ENCODE results near the gene KRT80.

The KRT80 gene

GRCh38 chr12:52190860-52191729, 719 bp downstream of the KRT80 start:
- no peak for DNase-seq
- Mint-ChIP-seq H3K36me3 (ENCODE audit: insufficient read depth) (no peaks in the 10 kb centered on the region), H3K27me3 (peaks cover 22 to 71% of the 10 kb centered on the region in 2 donors), H3K9me3 (no peaks in the 10 kb centered on the region), H3K27ac (no peak overlapping the region), H3K4me3 (no peak overlapping the region), H3K4me1 (ENCODE audit: low read depth in 2 of 2) (no peaks in the 10 kb centered on the region)
- no peak for ATAC-seq (replicated peaks)

- Mint-ChIP-seq H3K27me3 (peaks cover 12 to 56% of the 10 kb centered on the region in 2 donors), H3K9me3 (no peaks in the 10 kb centered on the region), H3K36me3 (ENCODE audit: insufficient read depth) (no peaks in the 10 kb centered on the region), H3K4me3 (no peak overlapping the region), H3K4me1 (ENCODE audit: low read depth in 2 of 2) (peaks cover 0 to 6% of the 10 kb centered on the region in 2 donors), H3K27ac (no peak overlapping the region)
- ATAC-seq (replicated peaks): no peak
- DNase-seq: no peak
Measured at GRCh38 chr12:52189376-52190174, 2.2 kb downstream of the KRT80 start.

GRCh38 chr12:52188658-52189057, 3.2 kb downstream of the KRT80 start:
- Mint-ChIP-seq H3K36me3 (ENCODE audit: insufficient read depth) (no peaks in the 10 kb centered on the region), H3K4me3 (no peak overlapping the region), H3K9me3 (no peaks in the 10 kb centered on the region), H3K4me1 (ENCODE audit: low read depth in 2 of 2) (peaks cover 0 to 6% of the 10 kb centered on the region in 2 donors), H3K27ac (no peak overlapping the region), H3K27me3 (peaks cover 10 to 47% of the 10 kb centered on the region in 2 donors)
- DNase-seq (no peak), ATAC-seq (replicated peaks) (no peak)

- Mint-ChIP-seq H3K4me1 (ENCODE audit: low read depth in 2 of 2) (peaks cover 0 to 6% of the 10 kb centered on the region in 2 donors), H3K36me3 (ENCODE audit: insufficient read depth) (no peaks in the 10 kb centered on the region), H3K27me3 (peaks cover 3 to 37% of the 10 kb centered on the region in 2 donors), H3K27ac (no peak overlapping the region), H3K4me3 (no peak overlapping the region), H3K9me3 (no peaks in the 10 kb centered on the region)
- ATAC-seq (replicated peaks) (no peak), DNase-seq (no peak)
Measured at GRCh38 chr12:52187640-52188039, 4.2 kb downstream of the KRT80 start.

- H3K4me3 Mint-ChIP-seq: no peak overlapping the region
- peaks cover 0 to 6% of the 10 kb centered on the region in 2 donors for H3K4me1 Mint-ChIP-seq (ENCODE audit: low read depth in 2 of 2)
- H3K27ac Mint-ChIP-seq: no peak overlapping the region
- ATAC-seq (replicated peaks) (no peak), DNase-seq (no peak)
- no peaks in the 10 kb centered on the region for H3K9me3 Mint-ChIP-seq
- H3K27me3 Mint-ChIP-seq: peaks cover 0 to 35% of the 10 kb centered on the region in 2 donors
- H3K36me3 Mint-ChIP-seq (ENCODE audit: insufficient read depth): no peaks in the 10 kb centered on the region
Measured at GRCh38 chr12:52187206-52187605, 4.6 kb downstream of the KRT80 start.

- Mint-ChIP-seq H3K4me3 (no peak overlapping the region), H3K27ac (no peak overlapping the region)
- DNase-seq: no peak
Measured at GRCh38 chr12:52186118-52186840, 5.5 kb downstream of the KRT80 start.

GRCh38 chr12:52185400-52185967, 6.3 kb downstream of the KRT80 start:
- peaks cover 9 to 39% of the 10 kb centered on the region in 2 donors for H3K27me3 Mint-ChIP-seq
- H3K4me3 Mint-ChIP-seq: no peak overlapping the region
- ATAC-seq (replicated peaks): no peak
- no peaks in the 10 kb centered on the region for H3K36me3 Mint-ChIP-seq (ENCODE audit: insufficient read depth)
- no peak for DNase-seq
- H3K9me3 Mint-ChIP-seq: no peaks in the 10 kb centered on the region
- H3K27ac Mint-ChIP-seq: no peak overlapping the region
- H3K4me1 Mint-ChIP-seq (ENCODE audit: low read depth in 2 of 2): peaks cover 0 to 6% of the 10 kb centered on the region in 2 donors

More at GRCh38 chr12:52186118-52186840, 5.5 kb downstream of the KRT80 start:
- H3K27me3 Mint-ChIP-seq: peaks cover under 1 to 39% of the 10 kb centered on the region in 2 donors
- peaks cover 0 to 6% of the 10 kb centered on the region in 2 donors for H3K4me1 Mint-ChIP-seq (ENCODE audit: low read depth in 2 of 2)
- H3K36me3 Mint-ChIP-seq (ENCODE audit: insufficient read depth): no peaks in the 10 kb centered on the region
- no peak for ATAC-seq (replicated peaks)
- H3K9me3 Mint-ChIP-seq: no peaks in the 10 kb centered on the region

- no peak for ATAC-seq (replicated peaks)
- Mint-ChIP-seq H3K4me3 (no peak overlapping the region), H3K9me3 (no peaks in the 10 kb centered on the region), H3K36me3 (ENCODE audit: insufficient read depth) (no peaks in the 10 kb centered on the region), H3K4me1 (ENCODE audit: low read depth in 2 of 2) (peaks cover 0 to 6% of the 10 kb centered on the region in 2 donors), H3K27me3 (peaks cover 10 to 40% of the 10 kb centered on the region in 2 donors), H3K27ac (no peak overlapping the region)
- no peak for DNase-seq
Measured at GRCh38 chr12:52184813-52185212, 7.0 kb downstream of the KRT80 start.

- Mint-ChIP-seq H3K27me3 (peaks cover 10 to 37% of the 10 kb centered on the region in 2 donors), H3K4me3 (no peak overlapping the region), H3K9me3 (no peaks in the 10 kb centered on the region), H3K4me1 (ENCODE audit: low read depth in 2 of 2) (peaks cover 0 to 6% of the 10 kb centered on the region in 2 donors), H3K27ac (no peak overlapping the region), H3K36me3 (ENCODE audit: insufficient read depth) (no peaks in the 10 kb centered on the region)
- DNase-seq (no peak), ATAC-seq (replicated peaks) (no peak)
Measured at GRCh38 chr12:52183971-52184370, 7.8 kb downstream of the KRT80 start.

GRCh38 chr12:52183544-52183910, 8.3 kb downstream of the KRT80 start:
- no peak for DNase-seq
- H3K9me3 Mint-ChIP-seq: no peaks in the 10 kb centered on the region
- no peak overlapping the region for H3K27ac Mint-ChIP-seq
- H3K27me3 Mint-ChIP-seq: peaks cover 10 to 32% of the 10 kb centered on the region in 2 donors
- no peak for ATAC-seq (replicated peaks)
- H3K4me3 Mint-ChIP-seq: no peak overlapping the region
- H3K36me3 Mint-ChIP-seq (ENCODE audit: insufficient read depth): no peaks in the 10 kb centered on the region
- H3K4me1 Mint-ChIP-seq (ENCODE audit: low read depth in 2 of 2): peaks cover 0 to 6% of the 10 kb centered on the region in 2 donors

GRCh38 chr12:52182898-52183543, 8.8 kb downstream of the KRT80 start:
- Mint-ChIP-seq H3K27me3 (peaks cover 10 to 30% of the 10 kb centered on the region in 2 donors), H3K27ac (no peak overlapping the region), H3K4me3 (no peak overlapping the region), H3K9me3 (no peaks in the 10 kb centered on the region), H3K36me3 (ENCODE audit: insufficient read depth) (no peaks in the 10 kb centered on the region), H3K4me1 (ENCODE audit: low read depth in 2 of 2) (peaks cover 0 to 6% of the 10 kb centered on the region in 2 donors)
- DNase-seq (no peak), ATAC-seq (replicated peaks) (no peak)

GRCh38 chr12:52182384-52182783, 9.4 kb downstream of the KRT80 start:
- H3K4me1 Mint-ChIP-seq (ENCODE audit: low read depth in 2 of 2): peaks cover 0 to 6% of the 10 kb centered on the region in 2 donors
- no peak for ATAC-seq (replicated peaks)

More at GRCh38 chr12:52182384-52182783, 9.4 kb downstream of the KRT80 start:
- Mint-ChIP-seq H3K4me3 (no peak overlapping the region), H3K27me3 (peaks cover 10 to 30% of the 10 kb centered on the region in 2 donors), H3K27ac (no peak overlapping the region), H3K36me3 (ENCODE audit: insufficient read depth) (no peaks in the 10 kb centered on the region), H3K9me3 (no peaks in the 10 kb centered on the region)
- no peak for DNase-seq

All from effector memory CD8-positive, alpha-beta T cell (primary cell).